Suprapubic skin (tissue), 4 donors: Measurements from ENCODE around the gene HCK.

Experiments
- POLR2A ChIP-seq, 2 donors: fragments of 450-650 bp; IDR thresholded peaks; one replicate each; pipeline ENCODE4 v1.6.1; 2017; ENCODE audit warnings: antibody characterized with exemption in 2 of 2, mild to moderate bottlenecking in 2 of 2, moderate library complexity in 2 of 2
- POLR2AphosphoS5 ChIP-seq, 3 donors: sonication (generic); formaldehyde crosslinking; IDR thresholded peaks; one replicate each; pipeline ENCODE4 v1.6.1; 2017; ENCODE audit warnings: antibody characterized with exemption in 3 of 3
- TF ChIP-seq, protein P1 (sequence below), 2 donors: fragments of 200-600 bp in 1 of 2; fragments of 450-650 bp in 1 of 2; sonication (generic) in 1 of 2; IDR thresholded peaks; one replicate each; pipeline ENCODE4 v1.5.1; 2016 to 2019; ENCODE audit warnings: antibody characterized with exemption in 2 of 2, mild to moderate bottlenecking in 1 of 2, moderate library complexity in 1 of 2

DNA sequence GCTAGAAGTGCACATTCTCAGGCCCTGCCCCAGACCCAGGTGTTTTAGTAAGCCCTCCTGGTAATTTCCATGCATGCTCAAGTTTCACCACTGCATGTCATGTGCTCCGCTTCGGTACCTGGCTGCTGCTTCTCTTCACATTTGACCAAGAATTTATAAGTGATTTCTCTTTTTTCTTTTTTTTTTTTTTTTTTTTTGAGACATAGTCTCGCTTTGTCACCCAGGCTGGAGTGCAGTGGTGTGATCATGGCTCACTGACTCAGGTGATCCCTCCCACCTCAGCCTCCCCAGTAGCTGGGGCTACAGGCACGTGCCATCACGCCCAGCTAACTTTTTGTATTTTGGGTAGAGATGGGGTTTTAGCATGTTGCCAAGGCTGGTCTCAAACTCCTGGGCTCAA, 73.5 kb downstream of the HCK start:
- TF ChIP-seq, protein P1, sequence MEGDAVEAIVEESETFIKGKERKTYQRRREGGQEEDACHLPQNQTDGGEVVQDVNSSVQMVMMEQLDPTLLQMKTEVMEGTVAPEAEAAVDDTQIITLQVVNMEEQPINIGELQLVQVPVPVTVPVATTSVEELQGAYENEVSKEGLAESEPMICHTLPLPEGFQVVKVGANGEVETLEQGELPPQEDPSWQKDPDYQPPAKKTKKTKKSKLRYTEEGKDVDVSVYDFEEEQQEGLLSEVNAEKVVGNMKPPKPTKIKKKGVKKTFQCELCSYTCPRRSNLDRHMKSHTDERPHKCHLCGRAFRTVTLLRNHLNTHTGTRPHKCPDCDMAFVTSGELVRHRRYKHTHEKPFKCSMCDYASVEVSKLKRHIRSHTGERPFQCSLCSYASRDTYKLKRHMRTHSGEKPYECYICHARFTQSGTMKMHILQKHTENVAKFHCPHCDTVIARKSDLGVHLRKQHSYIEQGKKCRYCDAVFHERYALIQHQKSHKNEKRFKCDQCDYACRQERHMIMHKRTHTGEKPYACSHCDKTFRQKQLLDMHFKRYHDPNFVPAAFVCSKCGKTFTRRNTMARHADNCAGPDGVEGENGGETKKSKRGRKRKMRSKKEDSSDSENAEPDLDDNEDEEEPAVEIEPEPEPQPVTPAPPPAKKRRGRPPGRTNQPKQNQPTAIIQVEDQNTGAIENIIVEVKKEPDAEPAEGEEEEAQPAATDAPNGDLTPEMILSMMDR (IDR thresholded peaks at IDR 0.05), result no peak
- TF ChIP-seq POLR2A (IDR thresholded peaks at IDR 0.05), result no peak
- no peak for TF ChIP-seq POLR2AphosphoS5 (IDR thresholded peaks at IDR 0.05)
